Pulmonary artery endothelial cell (primary cell): ENCODE measurements around the gene DHX36. TPM values are rescaled to one million over a fixed set of nuclear protein-coding genes. Genes with fewer than 3 reads are reported as not detected.

ENCODE experiments used
- DNase-seq: peaks from one replicate; pipeline ENCODE4 v3.0.0-alpha.2; 2011; ENCODE audit warnings: low read depth, low spot score
- total RNA-seq: library from RNA; depleted of rRNA; stranded (reverse); fragments of >200 nt; gene quantifications from 2 replicates; pipeline ENCODE4 v1.2.3, GENCODE V29; 2014

The DHX36 gene
- total RNA-seq, 1 donor from 2014 or later = 45.3 TPM

GRCh38 chr3:154285221-154285620, 39.1 kb downstream of the DHX36 start:
- no peak for DNase-seq

GRCh38 chr3:154280161-154280560, 44.1 kb downstream of the DHX36 start:
- no peak for DNase-seq

- no peak for DNase-seq
These were observed 48.3 kb downstream of the DHX36 start for GRCh38 chr3:154275965-154276364.

- DNase-seq = no peak
These were observed 49.0 kb downstream of the DHX36 start for GRCh38 chr3:154275292-154275691.

- DNase-seq = no peak
These were observed 49.9 kb downstream of the DHX36 start for GRCh38 chr3:154274348-154274747.

GRCh38 chr3:154273381-154273780, 50.9 kb downstream of the DHX36 start:
- DNase-seq = no peak

GRCh38 chr3:154254527-154254926, 69.8 kb downstream of the DHX36 start:
- DNase-seq = no peak

- peak; percentile 57 for DNase-seq
These were observed 71.3 kb downstream of the DHX36 start for GRCh38 chr3:154252759-154253638.

GRCh38 chr3:154251610-154252009, 72.7 kb downstream of the DHX36 start:
- no peak for DNase-seq

GRCh38 chr3:154250291-154250690, 74.0 kb downstream of the DHX36 start:
- no peak for DNase-seq

GRCh38 chr3:154247806-154248415, 76.4 kb downstream of the DHX36 start:
- DNase-seq = no peak

GRCh38 chr3:154244644-154245043, 79.6 kb downstream of the DHX36 start:
- peak; percentile 13 for DNase-seq

GRCh38 chr3:154243353-154243752, 80.9 kb downstream of the DHX36 start:
- DNase-seq = no peak

GRCh38 chr3:154242766-154243165, 81.5 kb downstream of the DHX36 start:
- no peak for DNase-seq

- DNase-seq = no peak
These were observed 82.8 kb downstream of the DHX36 start for GRCh38 chr3:154241496-154241895.

GRCh38 chr3:154240235-154240634, 84.1 kb downstream of the DHX36 start:
- no peak for DNase-seq

GRCh38 chr3:154236331-154236730, 88.0 kb downstream of the DHX36 start:
- no peak for DNase-seq

GRCh38 chr3:154235330-154235729, 89.0 kb downstream of the DHX36 start:
- DNase-seq = no peak

- no peak for DNase-seq
These were observed 95.1 kb downstream of the DHX36 start for GRCh38 chr3:154229217-154229590.

GRCh38 chr3:154228561-154229216, 95.6 kb downstream of the DHX36 start:
- no peak for DNase-seq

GRCh38 chr3:154227531-154227930, 96.8 kb downstream of the DHX36 start:
- no peak for DNase-seq

- DNase-seq = no peak
These were observed 98.8 kb downstream of the DHX36 start for GRCh38 chr3:154225536-154225935.
